Erythroblast (primary cell): Measurements from ENCODE around the gene NEGR1.

ENCODE experiments used
- GATA1 ChIP-seq: IDR thresholded peaks from 2 replicates; pipeline ENCODE4 v1.6.1; 2011; ENCODE audit warnings: low read depth, mild to moderate bottlenecking, control low read depth, low read length, moderate library complexity
- POLR2A ChIP-seq: IDR thresholded peaks from 2 replicates; pipeline ENCODE4 v1.6.1; 2011; ENCODE audit warnings: mild to moderate bottlenecking, low read length

DNA sequence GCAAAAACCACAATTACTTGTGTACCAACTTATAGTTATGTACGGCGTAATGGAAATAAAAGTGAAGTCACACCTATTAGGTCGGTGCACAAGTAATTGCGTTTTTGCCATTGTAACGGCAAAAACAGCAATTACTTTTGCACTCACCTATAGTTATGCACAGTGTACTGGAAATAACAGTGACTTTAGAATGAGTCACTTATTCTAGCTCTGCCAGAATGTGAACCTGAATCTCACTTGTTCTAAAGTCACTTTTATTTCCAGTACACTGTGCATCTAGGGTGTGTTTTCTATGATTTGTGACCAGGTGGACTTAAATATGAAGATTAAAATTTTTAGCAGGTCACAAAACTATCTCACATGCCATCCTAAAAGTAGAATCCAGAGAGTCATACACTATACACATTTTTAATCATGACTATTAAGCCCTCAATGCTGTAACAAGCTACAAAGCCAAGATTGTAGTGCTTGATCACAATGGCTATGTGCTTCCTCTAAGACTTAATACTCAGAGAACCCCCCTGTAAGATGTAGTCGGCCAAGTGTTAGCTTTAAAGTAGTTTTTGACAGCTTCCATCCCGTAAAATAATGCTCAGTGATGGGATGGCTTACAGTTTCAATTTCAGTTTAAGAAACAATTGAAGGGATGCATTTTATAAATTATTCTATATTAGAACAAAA is 218.8 kb downstream of the NEGR1 start:
- TF ChIP-seq POLR2A = no peak
- TF ChIP-seq GATA1 = no peak
